TTC549 (cell line): ENCODE measurements around the gene RASL12.
"Not testable (repeated sequence)": the region's sequence is repeated elsewhere in the genome, so short reads cannot be mapped to it uniquely, and the experiment has no call there.

Experiments used
- FAIRE-seq: peaks from 2 replicates; lab custom pipeline; 2012; peaks lifted over from hg19 to GRCh38; lab: Jason Lieb, UNC

Gene RASL12

GRCh38 chr15:65055201-65055870, 12.5 kb downstream of the RASL12 start:
- FAIRE-seq, result no peak

- no peak for FAIRE-seq
Observed at GRCh38 chr15:65054333-65055200, 13.2 kb downstream of the RASL12 start.

- no peak for FAIRE-seq
Observed at GRCh38 chr15:65052956-65053355, 14.8 kb downstream of the RASL12 start.

- FAIRE-seq, result no peak
Observed at GRCh38 chr15:65051266-65051665, 16.5 kb downstream of the RASL12 start.

GRCh38 chr15:65050270-65050669, 17.5 kb downstream of the RASL12 start:
- FAIRE-seq, result no peak

GRCh38 chr15:65049418-65049840, 18.4 kb downstream of the RASL12 start:
- FAIRE-seq, result no peak

GRCh38 chr15:65048241-65048640, 19.6 kb downstream of the RASL12 start:
- FAIRE-seq, result no peak

- no peak for FAIRE-seq
Observed at GRCh38 chr15:65044724-65045481, 22.9 kb downstream of the RASL12 start, which contains the start of gene SLC51B. Gene SLC51B, plus strand, starts transcription at chr15:65045387. Its CDS starts 4,618 bp downstream, at chr15:65050005.

- FAIRE-seq, result not testable (repeated sequence)
Observed at GRCh38 chr15:65044218-65044617, 23.6 kb downstream of the RASL12 start.

GRCh38 chr15:65042776-65043327, 24.9 kb downstream of the RASL12 start:
- FAIRE-seq, result no peak

GRCh38 chr15:65041787-65042186, 26.0 kb downstream of the RASL12 start:
- no peak for FAIRE-seq

- FAIRE-seq, result no peak
Observed at GRCh38 chr15:65040461-65040860, 27.3 kb downstream of the RASL12 start.

GRCh38 chr15:65038836-65039235, 29.0 kb downstream of the RASL12 start:
- no peak for FAIRE-seq

GRCh38 chr15:65038428-65038827, 29.4 kb downstream of the RASL12 start:
- no peak for FAIRE-seq

GRCh38 chr15:65037309-65037708, 30.5 kb downstream of the RASL12 start:
- no peak for FAIRE-seq

GRCh38 chr15:65034719-65035118, 33.1 kb downstream of the RASL12 start:
- FAIRE-seq, result no peak

GRCh38 chr15:65033659-65034269, 34.0 kb downstream of the RASL12 start:
- no peak for FAIRE-seq

GRCh38 chr15:65032801-65033537, 34.8 kb downstream of the RASL12 start:
- no peak for FAIRE-seq

- no peak for FAIRE-seq
Observed at GRCh38 chr15:65029736-65030208, 38.0 kb downstream of the RASL12 start.

GRCh38 chr15:65028921-65029735, 38.7 kb downstream of the RASL12 start, which contains the start of gene MTFMT:
Gene MTFMT, minus strand, starts transcription at chr15:65029639. Its CDS starts 26 bp downstream, at chr15:65029613.
- FAIRE-seq, result no peak
